RPMI7951 (cell line): ENCODE measurements around the gene UTF1. TPM values are rescaled to one million over a fixed set of nuclear protein-coding genes. Genes with fewer than 3 reads are reported as not detected.

ENCODE experiments used
- DNase-seq: peaks from one replicate; pipeline ENCODE4 v3.0.0-alpha.2; 2012; ENCODE audit warnings: low read depth
- total RNA-seq: library from RNA; depleted of rRNA; stranded (reverse); fragments of >200 nt; shearing (Covaris generic); gene quantifications from 2 replicates; pipeline ENCODE4 v1.2.3, GENCODE V29; 2014; rRNA removed

UTF1 gene
- total RNA-seq, 1 experiment from 2014 or later = not detected

DNA sequence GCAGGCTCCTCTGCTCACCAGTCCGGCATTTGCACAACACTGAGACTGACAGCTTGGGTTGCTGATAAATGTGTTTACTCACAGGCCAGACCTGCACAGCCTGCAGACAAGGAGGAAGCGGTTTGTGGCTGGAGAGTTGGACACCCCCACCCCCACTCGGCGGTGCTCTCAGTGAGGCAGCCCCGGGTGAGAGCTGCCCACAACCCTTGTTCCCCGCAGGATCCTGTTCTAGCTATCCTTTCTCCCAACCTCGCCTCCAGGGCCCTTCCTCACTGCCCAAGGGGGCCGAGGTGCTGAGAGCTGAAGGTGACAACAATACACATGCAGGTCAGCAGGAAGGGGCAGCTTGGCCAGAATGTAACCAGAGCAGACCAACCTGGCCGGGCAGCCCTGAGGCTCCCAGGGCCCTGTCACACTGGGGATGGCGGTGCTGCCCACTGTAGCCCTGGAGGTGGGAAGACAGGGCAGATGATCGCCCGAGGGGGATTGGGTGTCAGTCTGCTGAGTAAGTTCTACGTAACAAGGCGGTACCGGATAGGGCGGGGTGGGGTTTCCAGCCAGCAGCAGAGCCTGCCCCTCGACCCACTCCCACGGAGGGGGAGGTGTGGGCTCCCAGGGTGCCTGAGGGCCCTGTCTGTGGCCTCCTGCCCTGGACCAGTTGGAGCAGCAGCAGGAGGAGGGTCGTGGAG is 48.7 kb downstream of the UTF1 start:
- peak; percentile 89 for DNase-seq

DNA sequence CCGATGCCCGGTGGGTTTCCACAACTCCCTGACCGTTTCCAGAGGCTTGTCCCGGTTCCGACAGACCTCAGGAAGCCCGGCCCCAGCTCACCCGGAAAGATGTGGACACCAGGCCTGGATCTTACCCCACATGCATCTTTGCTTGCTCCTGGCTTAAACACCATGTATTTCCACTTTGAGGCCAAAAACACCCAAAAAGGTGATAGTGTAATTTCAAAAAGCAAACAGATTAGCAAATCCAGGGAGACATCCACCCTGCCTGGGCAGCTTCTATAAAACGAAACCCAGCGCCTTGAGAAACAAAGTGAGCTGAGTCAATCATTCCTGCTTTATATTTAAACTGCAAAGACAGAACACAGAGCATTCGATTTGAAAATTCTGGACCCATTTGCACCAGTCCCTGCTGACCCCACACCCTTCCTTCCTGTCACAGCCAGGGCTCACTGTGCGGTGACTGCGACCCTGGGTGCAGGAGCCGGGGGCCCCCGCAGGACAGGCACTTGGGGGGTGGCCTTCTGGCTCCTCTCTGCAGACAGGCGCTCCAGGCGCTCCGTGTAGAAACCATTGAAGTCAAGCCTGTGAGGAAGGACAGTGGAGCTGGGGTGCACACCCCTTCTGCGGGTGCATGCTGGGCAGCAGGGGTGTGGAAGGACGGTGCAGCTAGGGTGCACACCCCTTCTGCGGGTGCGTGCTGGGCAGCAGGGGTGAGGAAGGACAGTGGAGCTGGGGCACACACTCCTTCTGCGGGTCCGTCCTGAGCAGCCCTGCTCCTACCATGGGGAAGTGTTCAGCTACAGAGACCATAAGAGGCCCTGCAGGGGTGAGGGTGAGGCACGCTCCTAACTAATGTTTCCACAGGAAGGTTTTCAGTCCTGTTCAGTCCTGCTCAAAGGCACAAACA is 49.6 kb downstream of the UTF1 start:
- no peak for DNase-seq

DNA sequence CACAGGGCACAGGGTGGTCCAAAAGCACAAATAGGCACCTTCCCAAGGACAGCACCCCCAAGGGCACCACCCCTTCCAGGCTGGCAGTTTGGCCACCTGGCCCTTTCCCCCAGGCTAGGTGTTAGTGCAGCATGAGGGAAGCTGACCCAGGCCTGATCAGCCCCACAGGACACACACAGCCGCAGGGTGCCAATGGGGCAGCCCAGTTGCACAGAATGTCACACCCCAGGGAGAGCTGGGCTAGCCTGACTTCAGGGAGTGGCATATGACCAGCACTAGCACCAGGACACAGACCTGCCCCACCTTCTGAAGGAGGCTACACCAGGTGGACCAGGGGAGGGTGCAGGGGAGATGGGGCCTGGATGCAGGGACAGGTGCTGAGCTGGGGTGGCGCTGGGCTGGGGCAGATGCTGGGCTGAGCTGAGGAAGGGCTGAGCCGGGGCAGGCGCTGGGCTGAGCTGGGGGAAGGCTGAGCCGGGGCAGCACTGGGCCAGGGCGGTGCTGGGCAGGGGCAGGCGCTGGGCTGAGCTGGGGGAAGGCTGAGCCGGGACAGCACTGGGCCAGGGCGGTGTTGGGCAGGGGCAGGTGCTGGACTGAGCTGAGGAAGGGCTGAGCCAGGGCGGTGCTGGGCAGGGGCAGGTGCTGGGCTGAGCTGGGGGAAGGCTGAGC is 50.5 kb downstream of the UTF1 start:
- no peak for DNase-seq

DNA sequence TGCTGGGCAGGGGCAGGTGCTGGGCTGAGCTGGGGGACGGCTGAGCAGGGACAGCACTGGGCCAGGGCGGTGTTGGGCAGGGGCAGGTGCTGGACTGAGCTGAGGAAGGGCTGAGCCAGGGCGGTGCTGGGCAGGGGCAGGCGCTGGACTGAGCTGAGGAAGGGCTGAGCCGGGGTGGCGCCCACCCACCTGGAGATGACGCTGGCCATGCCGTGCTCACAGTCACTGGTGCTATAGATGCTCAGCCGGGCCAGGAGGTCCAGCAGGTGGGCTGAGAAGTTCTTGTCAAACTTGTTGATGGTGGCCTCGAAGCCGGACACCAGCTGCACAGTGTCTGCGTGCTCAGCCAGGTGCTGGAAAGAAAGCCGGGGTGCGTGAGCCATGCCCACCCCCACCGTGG is 51.1 kb downstream of the UTF1 start:
- DNase-seq = no peak

Other genes starting within 250 kb of the UTF1 start
- not detected in 2 replicates for gene ADGRA1, start 142.3 kb upstream of the UTF1 start, total RNA-seq
- gene KNDC1, start 70.0 kb upstream of the UTF1 start, total RNA-seq = not detected in 2 replicates
- gene VENTX, start 7.6 kb downstream of the UTF1 start, total RNA-seq = not detected in 2 replicates
- 3.8 and 6.3 TPM in 2 replicates for gene ADAM8, start 46.7 kb downstream of the UTF1 start, total RNA-seq
- gene TUBGCP2, start 78.7 kb downstream of the UTF1 start, total RNA-seq = 42.0 and 43.3 TPM in 2 replicates
- gene ZNF511, start 78.7 kb downstream of the UTF1 start, total RNA-seq = 33.9 and 57.6 TPM in 2 replicates
- not detected in 2 replicates for gene CALY, start 106.7 kb downstream of the UTF1 start, total RNA-seq
- not detected in 2 replicates for gene PRAP1, start 117.2 kb downstream of the UTF1 start, total RNA-seq
- gene FUOM, start 127.8 kb downstream of the UTF1 start, total RNA-seq = 2.6 and 5.5 TPM in 2 replicates
- gene ECHS1, start 143.1 kb downstream of the UTF1 start, total RNA-seq = 91.1 and 104 TPM in 2 replicates
- gene PAOX, start 149.0 kb downstream of the UTF1 start, total RNA-seq = 2.8 and 4.6 TPM in 2 replicates
- 12.1 and 16.5 TPM in 2 replicates for gene MTG1, start 163.9 kb downstream of the UTF1 start, total RNA-seq
- not detected in 2 replicates for gene SPRN, start 194.4 kb downstream of the UTF1 start, total RNA-seq
- gene SCART1, start 223.7 kb downstream of the UTF1 start, total RNA-seq = 0.10 and 0.24 TPM in 2 replicates